Measurements from ENCODE around the gene ETV4.
"Not testable (repeated sequence)": the region's sequence is repeated elsewhere in the genome, so short reads cannot be mapped to it uniquely, and the experiment has no call there.

Gene ETV4

DNA sequence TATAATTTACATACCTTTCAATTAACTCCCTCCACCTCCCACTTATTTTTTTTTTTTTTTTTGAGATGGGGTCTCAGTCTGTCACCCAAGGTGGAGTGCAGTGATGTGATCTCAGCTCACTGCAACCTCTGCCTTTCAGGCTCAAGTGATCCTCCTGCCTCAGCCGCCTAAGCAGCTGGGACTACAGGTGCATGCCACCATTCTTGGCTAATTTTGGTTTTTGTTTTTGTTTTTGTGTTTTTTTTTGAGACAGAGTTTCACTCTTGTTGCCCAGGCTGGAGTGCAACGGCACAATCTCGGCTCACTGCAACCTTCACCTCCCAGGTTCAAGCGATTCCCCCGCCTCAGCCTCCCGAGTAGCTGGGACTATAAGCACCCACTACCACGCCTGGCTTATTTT is 36.7 kb downstream of the ETV4 start:
- not testable (repeated sequence) for H3K27me3 ChIP-seq (ENCODE audit: control insufficient read depth in 1 of 2, insufficient read depth in 1 of 2, low read length in 2 of 2); H3K9ac ChIP-seq (ENCODE audit: low read length); H4K91ac ChIP-seq (ENCODE audit: low read length); H2BK120ac ChIP-seq (ENCODE audit: low read depth, low read length); H3K4me1 ChIP-seq (ENCODE audit: control insufficient read depth, insufficient read depth, low read depth, low read length); H4K8ac ChIP-seq (ENCODE audit: low read length); H3K4me2 ChIP-seq (ENCODE audit: low read length, poor library complexity, severe bottlenecking); H3K27ac ChIP-seq (ENCODE audit: low read length, poor library complexity, severe bottlenecking); H3K9me3 ChIP-seq (ENCODE audit: control insufficient read depth, low read length); H2BK15ac ChIP-seq (ENCODE audit: low read depth, poor library complexity, severe bottlenecking); H3K23ac ChIP-seq (ENCODE audit: low read length in 2 of 2); H3K4ac ChIP-seq (ENCODE audit: low read depth in 1 of 2, low read length in 2 of 2); DNase-seq; H3K14ac ChIP-seq (ENCODE audit: low read length in 2 of 2); H3K18ac ChIP-seq (ENCODE audit: low read depth in 1 of 2, low read length in 2 of 2); H2AFZ ChIP-seq (ENCODE audit: low read depth, low read length); H2BK12ac ChIP-seq (ENCODE audit: low read length in 2 of 2); H2AK5ac ChIP-seq (ENCODE audit: low read length, severe bottlenecking); H2BK5ac ChIP-seq (ENCODE audit: low read depth, low read length, poor library complexity, severe bottlenecking); H3K4me3 ChIP-seq (ENCODE audit: insufficient read depth in 1 of 2, low read depth in 1 of 2, low read length in 2 of 2)
- WGBS, result 100% methylated on average over 7 of the region's 7 CpGs
- H3K79me1 ChIP-seq (replicated peaks; ENCODE audit: low read length, poor library complexity, severe bottlenecking), result peaks cover 19% of the 10 kb centered on the region
- H3K36me3 ChIP-seq (ENCODE audit: control insufficient read depth in 1 of 2, insufficient read depth in 2 of 2, low read depth in 1 of 2, low read length in 2 of 2), result peaks cover 63 to 85% of the 10 kb centered on the region in 2 experiments

DNA sequence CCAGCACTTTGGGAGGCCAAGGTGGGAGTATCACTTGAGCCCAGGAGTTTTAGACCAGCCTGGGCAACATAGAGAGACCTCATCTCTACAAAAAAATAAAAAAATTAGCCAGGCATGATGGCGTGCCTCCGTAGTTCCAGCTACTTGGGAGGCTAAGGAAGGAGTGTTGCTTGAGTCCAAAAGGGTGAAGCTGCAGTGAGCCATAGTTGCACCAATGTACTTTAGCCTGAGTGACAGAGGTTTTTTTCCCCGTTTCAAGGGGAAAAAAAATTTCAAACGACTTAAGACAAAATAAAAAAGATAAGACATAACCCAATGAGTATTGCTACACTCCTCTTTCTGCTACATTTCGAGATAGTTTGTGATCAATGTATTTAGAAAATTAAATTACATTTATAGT is 55.5 kb downstream of the ETV4 start:
- Histone ChIP-seq H3K4me2 (ENCODE audit: low read length, poor library complexity, severe bottlenecking) (no peak overlapping the region), H3K36me3 (ENCODE audit: control insufficient read depth in 1 of 2, insufficient read depth in 2 of 2, low read depth in 1 of 2, low read length in 2 of 2) (peaks cover 31 to 55% of the 10 kb centered on the region in 2 experiments), H3K4me1 (ENCODE audit: control insufficient read depth, insufficient read depth, low read depth, low read length) (peaks cover 2% of the 10 kb centered on the region), H2BK15ac (ENCODE audit: low read depth, poor library complexity, severe bottlenecking) (no peak overlapping the region), H2AFZ (ENCODE audit: low read depth, low read length) (no peak overlapping the region), H4K91ac (ENCODE audit: low read length) (no peak overlapping the region), H2AK5ac (ENCODE audit: low read length, severe bottlenecking) (no peak overlapping the region), H3K9me3 (ENCODE audit: control insufficient read depth, low read length) (no peaks in the 10 kb centered on the region), H3K79me1 (replicated peaks; ENCODE audit: low read length, poor library complexity, severe bottlenecking) (peaks cover 27% of the 10 kb centered on the region), H3K4ac (ENCODE audit: low read depth in 1 of 2, low read length in 2 of 2) (no peak overlapping the region), H3K4me3 (ENCODE audit: insufficient read depth in 1 of 2, low read depth in 1 of 2, low read length in 2 of 2) (no peak overlapping the region), H2BK120ac (ENCODE audit: low read depth, low read length) (no peak overlapping the region), H2BK5ac (ENCODE audit: low read depth, low read length, poor library complexity, severe bottlenecking) (no peak overlapping the region), H3K27me3 (ENCODE audit: control insufficient read depth in 1 of 2, insufficient read depth in 1 of 2, low read length in 2 of 2) (no peaks in the 10 kb centered on the region), H3K18ac (ENCODE audit: low read depth in 1 of 2, low read length in 2 of 2) (no peak overlapping the region), H4K8ac (ENCODE audit: low read length) (no peak overlapping the region), H3K23ac (ENCODE audit: low read length in 2 of 2) (no peak overlapping the region), H3K14ac (ENCODE audit: low read length in 2 of 2) (no peak overlapping the region), H3K27ac (ENCODE audit: low read length, poor library complexity, severe bottlenecking) (no peak overlapping the region), H2BK12ac (ENCODE audit: low read length in 2 of 2) (no peak overlapping the region), H3K9ac (ENCODE audit: low read length) (no peak overlapping the region)
- 94% methylated on average over 2 of the region's 5 CpGs for WGBS
- DNase-seq, result no peak

GRCh38 chr17:43483674-43484551 is 62.2 kb downstream of the ETV4 start, which contains the start of gene DHX8:
DHX8 (plus strand) TSS chr17:43483975; CDS start chr17:43484038, 63 bp downstream.
- Histone ChIP-seq H2AFZ (ENCODE audit: low read depth, low read length) (peak within 1 kb of the TSS; percentile 85), H3K23ac (ENCODE audit: low read length in 2 of 2) (peak within 1 kb of the TSS in 1 of 2 experiments; percentile 69), H4K8ac (ENCODE audit: low read length) (peak within 1 kb of the TSS; percentile 89), H3K4me1 (ENCODE audit: control insufficient read depth, insufficient read depth, low read depth, low read length) (peaks cover 8% of the 10 kb centered on the region), H3K27me3 (ENCODE audit: control insufficient read depth in 1 of 2, insufficient read depth in 1 of 2, low read length in 2 of 2) (no peaks in the 10 kb centered on the region), H3K4ac (ENCODE audit: low read depth in 1 of 2, low read length in 2 of 2) (peak within 1 kb of the TSS; percentile 16 to 95), H3K27ac (ENCODE audit: low read length, poor library complexity, severe bottlenecking) (peak within 1 kb of the TSS; percentile 62), H2BK12ac (ENCODE audit: low read length in 2 of 2) (no peak within 1 kb of the TSS), H4K91ac (ENCODE audit: low read length) (no peak within 1 kb of the TSS), H3K18ac (ENCODE audit: low read depth in 1 of 2, low read length in 2 of 2) (peak within 1 kb of the TSS; percentile 14 to 78), H3K4me3 (ENCODE audit: insufficient read depth in 1 of 2, low read depth in 1 of 2, low read length in 2 of 2) (peak within 1 kb of the TSS; percentile 81 to 99), H2BK15ac (ENCODE audit: low read depth, poor library complexity, severe bottlenecking) (no peak within 1 kb of the TSS), H3K79me1 (replicated peaks; ENCODE audit: low read length, poor library complexity, severe bottlenecking) (peaks cover 4% of the 10 kb centered on the region), H2BK5ac (ENCODE audit: low read depth, low read length, poor library complexity, severe bottlenecking) (no peak within 1 kb of the TSS), H3K36me3 (ENCODE audit: control insufficient read depth in 1 of 2, insufficient read depth in 2 of 2, low read depth in 1 of 2, low read length in 2 of 2) (no peaks in the 10 kb centered on the region), H3K14ac (ENCODE audit: low read length in 2 of 2) (peak within 1 kb of the TSS in 1 of 2 experiments; percentile 75), H3K9ac (ENCODE audit: low read length) (peak within 1 kb of the TSS; percentile 99), H2BK120ac (ENCODE audit: low read depth, low read length) (no peak within 1 kb of the TSS), H3K9me3 (ENCODE audit: control insufficient read depth, low read length) (no peaks in the 10 kb centered on the region), H2AK5ac (ENCODE audit: low read length, severe bottlenecking) (no peak within 1 kb of the TSS), H3K4me2 (ENCODE audit: low read length, poor library complexity, severe bottlenecking) (peak within 1 kb of the TSS; percentile 70)
- under 1% methylated on average over 51 of the region's 51 CpGs for WGBS
- peak; percentile 99 for DNase-seq

- Histone ChIP-seq H3K27me3 (ENCODE audit: control insufficient read depth in 1 of 2, insufficient read depth in 1 of 2, low read length in 2 of 2) (no peaks in the 10 kb centered on the region), H4K8ac (ENCODE audit: low read length) (no peak overlapping the region), H3K9ac (ENCODE audit: low read length) (peak overlapping the region; percentile 84), H2AK5ac (ENCODE audit: low read length, severe bottlenecking) (peak overlapping the region; percentile 82), H3K79me1 (replicated peaks; ENCODE audit: low read length, poor library complexity, severe bottlenecking) (peaks cover under 1% of the 10 kb centered on the region), H2BK120ac (ENCODE audit: low read depth, low read length) (no peak overlapping the region), H3K4me3 (ENCODE audit: insufficient read depth in 1 of 2, low read depth in 1 of 2, low read length in 2 of 2) (no peak overlapping the region), H2BK5ac (ENCODE audit: low read depth, low read length, poor library complexity, severe bottlenecking) (no peak overlapping the region), H3K9me3 (ENCODE audit: control insufficient read depth, low read length) (no peaks in the 10 kb centered on the region), H2BK12ac (ENCODE audit: low read length in 2 of 2) (no peak overlapping the region), H3K27ac (ENCODE audit: low read length, poor library complexity, severe bottlenecking) (no peak overlapping the region), H3K36me3 (ENCODE audit: control insufficient read depth in 1 of 2, insufficient read depth in 2 of 2, low read depth in 1 of 2, low read length in 2 of 2) (no peaks in the 10 kb centered on the region), H3K18ac (ENCODE audit: low read depth in 1 of 2, low read length in 2 of 2) (no peak overlapping the region), H2AFZ (ENCODE audit: low read depth, low read length) (peak overlapping the region; percentile 27), H3K4me1 (ENCODE audit: control insufficient read depth, insufficient read depth, low read depth, low read length) (peaks cover 8% of the 10 kb centered on the region), H3K4me2 (ENCODE audit: low read length, poor library complexity, severe bottlenecking) (no peak overlapping the region), H3K23ac (ENCODE audit: low read length in 2 of 2) (no peak overlapping the region), H2BK15ac (ENCODE audit: low read depth, poor library complexity, severe bottlenecking) (no peak overlapping the region), H3K14ac (ENCODE audit: low read length in 2 of 2) (no peak overlapping the region), H4K91ac (ENCODE audit: low read length) (no peak overlapping the region), H3K4ac (ENCODE audit: low read depth in 1 of 2, low read length in 2 of 2) (no peak overlapping the region)
- WGBS, result 94% methylated on average over 9 of the region's 11 CpGs
- no peak for DNase-seq
Observed at GRCh38 chr17:43482103-43483012, 63.8 kb downstream of the ETV4 start.
